HepG2 (cell line): Measurements from ENCODE around the gene SS18L1. TPM values are rescaled to one million over a fixed set of nuclear protein-coding genes. Genes with fewer than 3 reads are reported as not detected.

Experiments
- ATAC-seq: fragments of 200-7000 bp; cut with Tn5 transposase; 3 replicates; pipeline ENCODE4 v1.9.1; 2020; ENCODE audit warnings: mild to moderate bottlenecking, moderate library complexity
- BruUV-seq: library from RNA; stranded (reverse); fragments of 400-500 nt; replicated peaks from 2 replicates; lab custom pipeline; 2021; lab: Mats Ljungman, UMichigan
- CTCF ChIA-PET: fragments of 300-600 bp; formaldehyde crosslinking; extraction: SDS; loops from one replicate; lab custom pipeline; 2021; ENCODE audit warnings: low total read pairs, inconsistent platforms, low intra/inter-chr PET ratio; lab: Yijun Ruan, JAX
- POLR2A ChIA-PET: fragments of 350-600 bp; sonication (Branson Sonifier 250); formaldehyde crosslinking; loops from one replicate; lab custom pipeline; 2020; ENCODE audit warnings: antibody characterized with exemption, inconsistent platforms; lab: Yijun Ruan, JAX
- DNase-seq: peaks from one replicate; pipeline ENCODE4 v3.0.0-alpha.2; 2015; ENCODE audit warnings: low spot score
- FAIRE-seq: peaks from 3 replicates; lab custom pipeline; 2011; peaks lifted over from hg19 to GRCh38; lab: Jason Lieb, UNC
- H2AFZ ChIP-seq: one replicate; pipeline ENCODE4 v1.6.1; 2011; ENCODE audit warnings: low read length, inconsistent platforms
- H3K27ac ChIP-seq: fragments of 300-600 bp; 3 replicates; pipeline ENCODE4 v1.8.0; 2011; ENCODE audit warnings: mixed run types, mild to moderate bottlenecking, mixed read lengths, low read length, inconsistent platforms; ENCODE audit not compliant: insufficient read depth; ENCODE audit errors: extremely low read length
- H3K27me3 ChIP-seq, 2 experiments: fragments of 200-600 bp in 1 of 2; 2 replicates in 1 of 2; 3 replicates in 1 of 2; pipeline versions ENCODE4 v1.6.0 to v1.8.0; 2011; ENCODE audit warnings: low read length in 2 of 2, mild to moderate bottlenecking in 2 of 2, moderate library complexity in 2 of 2, inconsistent platforms in 1 of 2; ENCODE audit not compliant: insufficient read depth in 2 of 2, control insufficient read depth in 1 of 2
- H3K36me3 ChIP-seq, 2 experiments: fragments of 200-600 bp in 1 of 2; replicated peaks in 1 of 2; 2 replicates in 1 of 2; 3 replicates in 1 of 2; pipeline versions ENCODE4 v1.5.1 to v1.8.0; 2011; ENCODE audit warnings: low read length in 2 of 2, inconsistent platforms in 1 of 2; ENCODE audit not compliant: insufficient read depth in 2 of 2, control insufficient read depth in 1 of 2
- H3K4me1 ChIP-seq: 2 replicates; pipeline ENCODE4 v1.5.1; 2012; ENCODE audit warnings: low read length, inconsistent platforms; ENCODE audit not compliant: insufficient read depth
- H3K4me2 ChIP-seq: 2 replicates; pipeline ENCODE4 v1.6.0; 2011; ENCODE audit warnings: low read depth, low read length, inconsistent platforms
- H3K4me3 ChIP-seq, 3 experiments: fragments of 200-600 bp in 1 of 3; sonication (generic), shearing (Covaris generic) in 1 of 3; replicated peaks in 1 of 3; 2 replicates each; pipeline ENCODE4 v1.5.1; 2011 to 2016; ENCODE audit warnings: low read length in 3 of 3, inconsistent platforms in 2 of 3, low read depth in 2 of 3, mild to moderate bottlenecking in 2 of 3, control low read depth in 1 of 3, mixed read lengths in 1 of 3; ENCODE audit not compliant: insufficient read depth in 1 of 3
- H3K79me2 ChIP-seq: one replicate; pipeline ENCODE4 v1.6.1; 2011; ENCODE audit warnings: low read length, inconsistent platforms; ENCODE audit not compliant: insufficient read depth
- H3K9ac ChIP-seq: 2 replicates; pipeline ENCODE4 v1.6.0; 2011; ENCODE audit warnings: mild to moderate bottlenecking, low read depth, low read length, inconsistent platforms; ENCODE audit not compliant: insufficient read depth
- H3K9me3 ChIP-seq: 2 replicates; pipeline ENCODE4 v1.5.1; 2012; ENCODE audit warnings: mild to moderate bottlenecking, low read length
- H4K20me1 ChIP-seq: 2 replicates; pipeline ENCODE4 v1.6.0; 2011; ENCODE audit warnings: inconsistent platforms, mild to moderate bottlenecking, low read length, moderate library complexity; ENCODE audit not compliant: insufficient read depth
- BCLAF1 ChIP-seq: fragments of 450-650 bp; IDR thresholded peaks from 2 replicates; pipeline ENCODE4 v1.6.1; 2017; ENCODE audit warnings: mild to moderate bottlenecking
- NR0B2 ChIP-seq: sonication (generic); formaldehyde crosslinking; IDR thresholded peaks from 2 replicates; pipeline ENCODE4 v1.4.0; 2020; ENCODE audit warnings: mild to moderate bottlenecking, missing genetic modification reagents
- PHF5A ChIP-seq: IDR thresholded peaks from one replicate; pipeline ENCODE4 v1.6.1; 2018; ENCODE audit warnings: low read depth, missing genetic modification reagents; ENCODE audit not compliant: unreplicated experiment
- SMC3 ChIP-seq: IDR thresholded peaks from 2 replicates; pipeline ENCODE4 v1.6.1; 2011; ENCODE audit warnings: low read length, improper control_type of control experiment
- SRSF1 ChIP-seq: fragments of 200-400 bp; formaldehyde crosslinking; optimal IDR thresholded peaks from 2 replicates; pipeline ENCODE3; 2017; ENCODE audit warnings: mild to moderate bottlenecking, low read depth, low read length, moderate library complexity
- TCF12 ChIP-seq, 2 experiments: fragments of 450-650 bp in 1 of 2; sonication (generic) in 1 of 2; formaldehyde crosslinking in 1 of 2; IDR thresholded peaks; 2 replicates each; pipeline versions ENCODE4 v1.6.1 to v1.8.0; 2017 to 2022; ENCODE audit warnings: antibody characterized with exemption in 1 of 2, mild to moderate bottlenecking in 1 of 2, missing genetic modification reagents in 1 of 2, moderate library complexity in 1 of 2
- U2AF1 ChIP-seq: fragments of 200-400 bp; formaldehyde crosslinking; optimal IDR thresholded peaks from 2 replicates; pipeline ENCODE3; 2017; ENCODE audit warnings: mild to moderate bottlenecking, low read depth, low read length
- YEATS4 ChIP-seq: sonication (generic); formaldehyde crosslinking; IDR thresholded peaks from 2 replicates; pipeline ENCODE4 v1.4.0; 2020; ENCODE audit warnings: missing genetic modification reagents, borderline replicate concordance
- ZKSCAN8 ChIP-seq: IDR thresholded peaks from 2 replicates; pipeline ENCODE4 v1.6.1; 2016; ENCODE audit warnings: borderline replicate concordance, missing genetic modification reagents, missing compliant biosample characterization
- ZNF256 ChIP-seq: sonication (generic); formaldehyde crosslinking; conservative IDR thresholded peaks from 2 replicates; pipeline ENCODE4 v1.4.0; 2020; ENCODE audit warnings: missing genetic modification reagents
- ZNF3 ChIP-seq: IDR thresholded peaks from 2 replicates; pipeline ENCODE4 v1.7.0; 2017; ENCODE audit warnings: inconsistent platforms
- ZNF547 ChIP-seq: sonication (generic); formaldehyde crosslinking; IDR thresholded peaks from 2 replicates; pipeline ENCODE4 v1.5.1; 2020; ENCODE audit warnings: mild to moderate bottlenecking, missing genetic modification reagents
- ZNF780A ChIP-seq: sonication (generic); formaldehyde crosslinking; IDR thresholded peaks from 2 replicates; pipeline ENCODE4 v1.8.0; 2022; ENCODE audit warnings: mild to moderate bottlenecking, missing genetic modification reagents, moderate library complexity
- ZSCAN29 ChIP-seq: sonication (generic); formaldehyde crosslinking; conservative IDR thresholded peaks from 2 replicates; pipeline ENCODE4 v1.4.0; 2020; ENCODE audit warnings: mild to moderate bottlenecking, missing genetic modification reagents
- WGBS: methylation state at CpG from one replicate; pipeline ENCODE4 v1.1.6; 2017; ENCODE audit warnings: low lambda C conversion rate; 5-methylcytosine and 5-hydroxymethylcytosine counted together
- in situ Hi-C: cut with HindIII; loops from 2 replicates; pipeline ENCODE4 v1.10.0; 2017; ENCODE audit warnings: low pct_unique_long_range_greater_than_20kb; ENCODE audit not compliant: extremely low pct_ligation_motif_present
- intact Hi-C: fragments of 100-400 bp; cut with micrococcal nuclease; formaldehyde crosslinking; loops from one replicate; pipeline ENCODE4 v1.10.0; 2022; ENCODE audit not compliant: unreplicated experiment
- polyA plus RNA-seq, 8 experiments: library from polyadenylated mRNA; depleted of rRNA in 3 of 8; stranded (reverse) in 7 of 8; unstranded in 1 of 8; fragments of >200 nt; fragmentation: Illumina TruSeq in 4 of 8; extraction: Trizol in 4 of 8; gene quantifications; 2 replicates each; pipeline versions ENCODE4 v1.2.1 to v1.2.3, GENCODE V29; 2011 to 2016; ENCODE audit warnings: low read depth in 4 of 8, missing spikeins in 1 of 8, mixed read lengths in 1 of 8; ENCODE audit not compliant: insufficient read depth in 1 of 8
- total RNA-seq, 5 experiments: library from RNA; depleted of rRNA; stranded (reverse); fragments of >200 nt; fragmentation: Illumina TruSeq; extraction: Trizol; gene quantifications; 2 replicates each; pipeline ENCODE4 v1.2.3, GENCODE V29; 2016; ENCODE audit warnings: low read depth in 1 of 5
- TF ChIP-seq, protein P1 (sequence below): sonication (generic); formaldehyde crosslinking; IDR thresholded peaks from 2 replicates; pipeline ENCODE4 v1.9.0; 2021; ENCODE audit warnings: mild to moderate bottlenecking, missing genetic modification reagents

The SS18L1 gene
- total and polyA plus RNA-seq, 2 of the 13 experiments (the other 11 are each of a cell fraction or from before 2014, with no cell fraction given): 17.8 to 27.6 TPM

- DNase-seq (no peak), FAIRE-seq (no peak), ATAC-seq (no peak)
- Histone ChIP-seq H3K79me2 (peaks cover 2% of the 10 kb centered on the region), H3K27ac (no peak overlapping the region), H3K36me3 (peaks cover 40 to 65% of the 10 kb centered on the region in 2 experiments), H3K4me2 (no peak overlapping the region), H4K20me1 (no peaks in the 10 kb centered on the region), H3K9me3 (no peaks in the 10 kb centered on the region), H3K9ac (no peak overlapping the region), H3K27me3 (no peaks in the 10 kb centered on the region), H3K4me3 (no peak overlapping the region), H2AFZ (no peak overlapping the region), H3K4me1 (no peaks in the 10 kb centered on the region)
- ChIA-PET POLR2A (interaction anchor here (1.1 kb wide), 1 partner anchor 10 kb away, joined by 3 read pairs; no protein-coding TSS in a partner anchor), CTCF (no interaction called here)
- BruUV-seq: no TSS peak
- in situ Hi-C loops: no loop called here
- intact Hi-C loops: no loop called here
- 95% methylated on average over 18 of the region's 18 CpGs for WGBS
- TF ChIP-seq NR0B2 (no peak), ZNF547 (CRISPR knock-in tag) (no peak), YEATS4 (no peak), TCF12 (IDR thresholded peaks at IDR 0.05) (no peak), TCF12 (CRISPR knock-in tag; IDR thresholded peaks at IDR 0.05) (no peak), PHF5A (CRISPR knock-in tag) (no peak), ZNF780A (CRISPR knock-in tag) (no peak), ZKSCAN8 (CRISPR knock-in tag) (no peak), SMC3 (no peak), BCLAF1 (no peak), U2AF1 (no peak), ZNF256 (CRISPR knock-in tag) (no peak), SRSF1 (no peak), ZNF3 (CRISPR knock-in tag) (no peak), ZSCAN29 (CRISPR knock-in tag) (no peak)
- TF ChIP-seq, protein P1, sequence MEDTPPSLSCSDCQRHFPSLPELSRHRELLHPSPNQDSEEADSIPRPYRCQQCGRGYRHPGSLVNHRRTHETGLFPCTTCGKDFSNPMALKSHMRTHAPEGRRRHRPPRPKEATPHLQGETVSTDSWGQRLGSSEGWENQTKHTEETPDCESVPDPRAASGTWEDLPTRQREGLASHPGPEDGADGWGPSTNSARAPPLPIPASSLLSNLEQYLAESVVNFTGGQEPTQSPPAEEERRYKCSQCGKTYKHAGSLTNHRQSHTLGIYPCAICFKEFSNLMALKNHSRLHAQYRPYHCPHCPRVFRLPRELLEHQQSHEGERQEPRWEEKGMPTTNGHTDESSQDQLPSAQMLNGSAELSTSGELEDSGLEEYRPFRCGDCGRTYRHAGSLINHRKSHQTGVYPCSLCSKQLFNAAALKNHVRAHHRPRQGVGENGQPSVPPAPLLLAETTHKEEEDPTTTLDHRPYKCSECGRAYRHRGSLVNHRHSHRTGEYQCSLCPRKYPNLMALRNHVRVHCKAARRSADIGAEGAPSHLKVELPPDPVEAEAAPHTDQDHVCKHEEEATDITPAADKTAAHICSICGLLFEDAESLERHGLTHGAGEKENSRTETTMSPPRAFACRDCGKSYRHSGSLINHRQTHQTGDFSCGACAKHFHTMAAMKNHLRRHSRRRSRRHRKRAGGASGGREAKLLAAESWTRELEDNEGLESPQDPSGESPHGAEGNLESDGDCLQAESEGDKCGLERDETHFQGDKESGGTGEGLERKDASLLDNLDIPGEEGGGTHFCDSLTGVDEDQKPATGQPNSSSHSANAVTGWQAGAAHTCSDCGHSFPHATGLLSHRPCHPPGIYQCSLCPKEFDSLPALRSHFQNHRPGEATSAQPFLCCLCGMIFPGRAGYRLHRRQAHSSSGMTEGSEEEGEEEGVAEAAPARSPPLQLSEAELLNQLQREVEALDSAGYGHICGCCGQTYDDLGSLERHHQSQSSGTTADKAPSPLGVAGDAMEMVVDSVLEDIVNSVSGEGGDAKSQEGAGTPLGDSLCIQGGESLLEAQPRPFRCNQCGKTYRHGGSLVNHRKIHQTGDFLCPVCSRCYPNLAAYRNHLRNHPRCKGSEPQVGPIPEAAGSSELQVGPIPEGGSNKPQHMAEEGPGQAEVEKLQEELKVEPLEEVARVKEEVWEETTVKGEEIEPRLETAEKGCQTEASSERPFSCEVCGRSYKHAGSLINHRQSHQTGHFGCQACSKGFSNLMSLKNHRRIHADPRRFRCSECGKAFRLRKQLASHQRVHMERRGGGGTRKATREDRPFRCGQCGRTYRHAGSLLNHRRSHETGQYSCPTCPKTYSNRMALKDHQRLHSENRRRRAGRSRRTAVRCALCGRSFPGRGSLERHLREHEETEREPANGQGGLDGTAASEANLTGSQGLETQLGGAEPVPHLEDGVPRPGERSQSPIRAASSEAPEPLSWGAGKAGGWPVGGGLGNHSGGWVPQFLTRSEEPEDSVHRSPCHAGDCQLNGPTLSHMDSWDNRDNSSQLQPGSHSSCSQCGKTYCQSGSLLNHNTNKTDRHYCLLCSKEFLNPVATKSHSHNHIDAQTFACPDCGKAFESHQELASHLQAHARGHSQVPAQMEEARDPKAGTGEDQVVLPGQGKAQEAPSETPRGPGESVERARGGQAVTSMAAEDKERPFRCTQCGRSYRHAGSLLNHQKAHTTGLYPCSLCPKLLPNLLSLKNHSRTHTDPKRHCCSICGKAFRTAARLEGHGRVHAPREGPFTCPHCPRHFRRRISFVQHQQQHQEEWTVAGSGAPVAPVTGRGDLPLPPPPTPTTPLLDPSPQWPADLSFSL (CRISPR knock-in tag): no peak
These were observed 54.2 kb downstream of the SS18L1 start for GRCh38 chr20:62197801-62198200.
